Measurements from ENCODE around the gene HSD17B8.

DNA sequence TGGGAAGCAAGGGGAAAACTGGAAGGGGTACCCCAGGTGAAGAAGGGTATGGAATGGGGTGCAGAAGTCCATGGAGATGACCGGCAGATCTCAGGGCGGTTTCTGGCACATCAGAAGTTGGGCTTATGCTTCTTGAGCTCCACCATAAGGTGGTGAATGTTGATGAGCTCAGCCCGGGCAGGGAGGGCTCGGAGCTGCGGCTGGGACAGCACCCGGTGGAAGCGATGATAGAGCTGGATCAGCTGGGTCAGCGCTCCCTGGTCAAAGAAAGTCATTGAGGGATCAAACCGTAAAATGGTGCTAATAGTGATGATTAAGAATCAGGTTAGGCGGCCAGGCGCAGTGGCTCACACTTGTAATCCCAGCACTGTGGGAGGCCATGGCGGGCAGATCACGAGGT, 46.3 kb downstream of the HSD17B8 start:
- no peak for TF ChIP-seq FOXK2 (IDR thresholded peaks at IDR 0.05)
- TF ChIP-seq, protein P1, sequence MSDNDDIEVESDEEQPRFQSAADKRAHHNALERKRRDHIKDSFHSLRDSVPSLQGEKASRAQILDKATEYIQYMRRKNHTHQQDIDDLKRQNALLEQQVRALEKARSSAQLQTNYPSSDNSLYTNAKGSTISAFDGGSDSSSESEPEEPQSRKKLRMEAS (IDR thresholded peaks at IDR 0.05; ENCODE audit: low read depth, low read length): no peak
- TF ChIP-seq, protein P2, sequence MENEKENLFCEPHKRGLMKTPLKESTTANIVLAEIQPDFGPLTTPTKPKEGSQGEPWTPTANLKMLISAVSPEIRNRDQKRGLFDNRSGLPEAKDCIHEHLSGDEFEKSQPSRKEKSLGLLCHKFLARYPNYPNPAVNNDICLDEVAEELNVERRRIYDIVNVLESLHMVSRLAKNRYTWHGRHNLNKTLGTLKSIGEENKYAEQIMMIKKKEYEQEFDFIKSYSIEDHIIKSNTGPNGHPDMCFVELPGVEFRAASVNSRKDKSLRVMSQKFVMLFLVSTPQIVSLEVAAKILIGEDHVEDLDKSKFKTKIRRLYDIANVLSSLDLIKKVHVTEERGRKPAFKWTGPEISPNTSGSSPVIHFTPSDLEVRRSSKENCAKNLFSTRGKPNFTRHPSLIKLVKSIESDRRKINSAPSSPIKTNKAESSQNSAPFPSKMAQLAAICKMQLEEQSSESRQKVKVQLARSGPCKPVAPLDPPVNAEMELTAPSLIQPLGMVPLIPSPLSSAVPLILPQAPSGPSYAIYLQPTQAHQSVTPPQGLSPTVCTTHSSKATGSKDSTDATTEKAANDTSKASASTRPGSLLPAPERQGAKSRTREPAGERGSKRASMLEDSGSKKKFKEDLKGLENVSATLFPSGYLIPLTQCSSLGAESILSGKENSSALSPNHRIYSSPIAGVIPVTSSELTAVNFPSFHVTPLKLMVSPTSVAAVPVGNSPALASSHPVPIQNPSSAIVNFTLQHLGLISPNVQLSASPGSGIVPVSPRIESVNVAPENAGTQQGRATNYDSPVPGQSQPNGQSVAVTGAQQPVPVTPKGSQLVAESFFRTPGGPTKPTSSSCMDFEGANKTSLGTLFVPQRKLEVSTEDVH (IDR thresholded peaks at IDR 0.05; ENCODE audit: low read depth, partially characterized antibody): no peak
- TF ChIP-seq, protein P3, sequence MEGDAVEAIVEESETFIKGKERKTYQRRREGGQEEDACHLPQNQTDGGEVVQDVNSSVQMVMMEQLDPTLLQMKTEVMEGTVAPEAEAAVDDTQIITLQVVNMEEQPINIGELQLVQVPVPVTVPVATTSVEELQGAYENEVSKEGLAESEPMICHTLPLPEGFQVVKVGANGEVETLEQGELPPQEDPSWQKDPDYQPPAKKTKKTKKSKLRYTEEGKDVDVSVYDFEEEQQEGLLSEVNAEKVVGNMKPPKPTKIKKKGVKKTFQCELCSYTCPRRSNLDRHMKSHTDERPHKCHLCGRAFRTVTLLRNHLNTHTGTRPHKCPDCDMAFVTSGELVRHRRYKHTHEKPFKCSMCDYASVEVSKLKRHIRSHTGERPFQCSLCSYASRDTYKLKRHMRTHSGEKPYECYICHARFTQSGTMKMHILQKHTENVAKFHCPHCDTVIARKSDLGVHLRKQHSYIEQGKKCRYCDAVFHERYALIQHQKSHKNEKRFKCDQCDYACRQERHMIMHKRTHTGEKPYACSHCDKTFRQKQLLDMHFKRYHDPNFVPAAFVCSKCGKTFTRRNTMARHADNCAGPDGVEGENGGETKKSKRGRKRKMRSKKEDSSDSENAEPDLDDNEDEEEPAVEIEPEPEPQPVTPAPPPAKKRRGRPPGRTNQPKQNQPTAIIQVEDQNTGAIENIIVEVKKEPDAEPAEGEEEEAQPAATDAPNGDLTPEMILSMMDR (IDR thresholded peaks at IDR 0.05 in 2 of 3, conservative IDR thresholded peaks at IDR 0.05 in 1 of 3; ENCODE audit: control insufficient read depth in 2 of 3, extremely low read depth in 1 of 3, insufficient read depth in 1 of 3, low read depth in 3 of 3, low read length in 3 of 3): no peak
- no peak for TF ChIP-seq MTA2 (IDR thresholded peaks at IDR 0.05; ENCODE audit: low read depth)
- no peak for TF ChIP-seq EP300 (IDR thresholded peaks at IDR 0.05; ENCODE audit: borderline replicate concordance in 1 of 2, control insufficient read depth in 1 of 2, low read depth in 2 of 2, low read length in 2 of 2)
- no peak for TF ChIP-seq EGR1 (IDR thresholded peaks at IDR 0.05; ENCODE audit: borderline replicate concordance in 1 of 2, low read depth in 2 of 2, low read length in 2 of 2)
